ENCODE measurements around the gene SDE2.
"Not testable (repeated sequence)": the region's sequence is repeated elsewhere in the genome, so short reads cannot be mapped to it uniquely, and the experiment has no call there.

Gene SDE2

DNA sequence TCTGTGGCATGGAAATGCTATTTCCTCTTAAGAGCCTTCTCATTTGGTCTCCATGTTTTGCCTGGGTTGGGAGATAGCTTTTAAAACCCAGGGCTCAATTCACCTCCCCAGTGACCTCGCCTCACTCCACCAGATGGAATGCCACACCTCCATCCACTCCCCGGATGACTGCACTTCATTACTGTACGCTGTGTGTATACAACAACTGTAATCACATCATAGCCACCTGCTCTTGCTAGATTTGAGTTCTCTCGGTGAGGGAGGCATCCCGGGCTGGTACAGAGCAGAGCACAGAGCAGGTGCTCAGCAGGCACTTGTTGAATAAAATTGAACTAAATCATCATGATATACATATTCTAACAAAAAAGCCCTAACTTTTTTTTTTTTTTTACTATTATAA is 26.0 kb downstream of the SDE2 start:
- DNase-seq, result no peak

DNA sequence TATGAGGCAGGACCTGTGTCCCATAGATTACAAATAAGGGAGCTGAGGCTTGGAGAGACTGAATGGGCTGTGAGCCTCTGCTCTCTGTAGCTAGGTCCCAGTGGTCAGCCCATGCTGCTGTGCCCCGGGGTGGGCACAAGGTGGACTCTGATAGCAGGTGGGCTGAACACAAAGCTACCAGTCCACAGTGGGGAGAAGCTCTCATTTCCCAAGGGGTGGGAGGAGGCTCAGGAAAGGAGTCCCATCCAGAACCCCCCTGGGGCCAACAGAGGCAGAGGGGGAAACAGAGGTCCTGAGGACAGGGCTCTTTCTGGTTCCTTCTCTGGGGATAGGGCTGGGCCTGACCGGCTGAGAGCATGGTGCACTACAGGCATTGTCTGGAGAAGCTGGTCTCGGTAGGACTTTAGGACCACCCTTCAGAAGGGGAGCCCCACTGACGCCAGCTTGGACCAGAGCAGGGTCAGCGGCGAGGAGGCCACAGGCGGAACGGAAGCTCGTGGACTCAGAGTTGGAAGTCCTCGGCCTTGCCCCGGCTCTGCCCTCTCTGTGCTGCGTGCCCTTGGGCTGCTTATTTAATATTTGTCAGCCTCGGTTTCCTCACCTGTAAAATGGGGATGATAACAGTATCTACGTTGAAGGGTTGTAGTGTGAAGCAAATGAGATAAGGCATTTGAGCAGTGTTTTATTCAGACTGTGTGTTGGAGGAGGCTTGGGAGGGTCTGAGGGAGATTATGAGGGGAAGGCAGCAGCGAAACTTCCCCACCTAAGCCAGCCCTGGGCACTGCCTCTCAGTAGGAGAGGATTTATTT is 26.6 kb downstream of the SDE2 start:
- no peak for DNase-seq

DNA sequence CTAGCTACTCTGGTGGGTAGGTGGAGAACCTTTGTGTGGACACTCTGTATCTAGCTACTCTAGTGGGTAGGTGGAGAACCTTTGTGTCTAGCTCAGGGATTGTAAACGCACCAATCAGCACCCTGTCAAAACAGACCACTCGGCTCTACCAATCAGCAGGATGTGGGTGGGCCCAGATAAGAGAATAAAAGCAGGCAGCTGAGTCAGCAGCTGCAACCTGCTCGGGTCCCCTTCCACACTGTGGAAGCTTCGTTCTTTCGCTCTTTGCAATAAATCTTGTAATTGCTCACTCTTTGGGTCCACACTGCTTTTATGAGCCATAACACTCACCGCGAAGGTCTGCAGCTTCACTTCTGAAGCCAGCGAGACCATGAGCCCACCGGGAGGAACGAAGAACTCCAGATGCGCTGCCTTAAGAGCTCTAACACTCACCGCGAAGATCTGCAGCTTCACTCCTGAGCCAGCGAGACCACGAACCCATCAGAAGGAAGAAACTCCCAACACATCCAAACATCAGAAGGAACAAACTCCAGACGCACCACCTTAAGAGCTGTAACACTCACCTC is 28.5 kb downstream of the SDE2 start:
- not testable (repeated sequence) for DNase-seq

DNA sequence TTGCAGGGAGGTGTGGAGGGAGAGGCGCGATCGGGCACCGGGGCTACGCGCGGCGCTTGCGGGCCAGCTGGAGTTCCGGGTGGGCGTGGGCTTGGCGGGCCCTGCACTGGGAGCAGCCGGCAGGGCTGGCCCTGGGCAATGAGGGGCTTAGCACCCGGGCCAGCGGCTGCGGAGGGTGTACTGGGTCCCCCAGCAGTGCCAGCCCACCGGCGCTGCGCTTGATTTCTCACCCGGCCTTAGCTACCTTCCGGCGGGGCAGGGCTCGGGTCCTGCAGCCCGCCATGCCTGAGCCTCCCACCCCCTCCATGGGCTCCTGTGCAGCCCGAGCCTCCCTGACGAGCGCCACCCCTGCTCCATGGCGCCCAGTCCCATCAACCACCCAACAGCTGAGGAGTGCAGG is 29.4 kb downstream of the SDE2 start:
- DNase-seq, result not testable (repeated sequence)

DNA sequence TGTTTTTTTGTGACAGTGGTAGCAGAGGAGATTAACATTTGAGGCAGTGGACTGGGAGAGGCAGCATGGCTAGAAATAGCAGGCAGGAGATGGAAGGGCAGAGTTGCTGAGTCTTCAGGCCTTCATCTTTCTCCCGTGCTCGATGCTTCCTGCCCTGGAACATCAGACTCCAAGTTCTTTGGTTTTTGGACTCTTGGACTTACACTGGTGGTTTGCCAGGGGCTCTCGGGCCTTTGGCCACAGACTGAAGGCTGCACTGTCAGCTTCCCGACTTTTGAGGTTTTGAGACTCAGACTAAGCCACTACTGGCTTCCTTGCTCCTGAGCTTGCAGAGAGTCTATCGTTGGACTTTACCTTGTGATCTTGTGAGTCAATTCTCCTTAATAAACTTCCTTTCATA is 33.9 kb downstream of the SDE2 start:
- no peak for DNase-seq

DNA sequence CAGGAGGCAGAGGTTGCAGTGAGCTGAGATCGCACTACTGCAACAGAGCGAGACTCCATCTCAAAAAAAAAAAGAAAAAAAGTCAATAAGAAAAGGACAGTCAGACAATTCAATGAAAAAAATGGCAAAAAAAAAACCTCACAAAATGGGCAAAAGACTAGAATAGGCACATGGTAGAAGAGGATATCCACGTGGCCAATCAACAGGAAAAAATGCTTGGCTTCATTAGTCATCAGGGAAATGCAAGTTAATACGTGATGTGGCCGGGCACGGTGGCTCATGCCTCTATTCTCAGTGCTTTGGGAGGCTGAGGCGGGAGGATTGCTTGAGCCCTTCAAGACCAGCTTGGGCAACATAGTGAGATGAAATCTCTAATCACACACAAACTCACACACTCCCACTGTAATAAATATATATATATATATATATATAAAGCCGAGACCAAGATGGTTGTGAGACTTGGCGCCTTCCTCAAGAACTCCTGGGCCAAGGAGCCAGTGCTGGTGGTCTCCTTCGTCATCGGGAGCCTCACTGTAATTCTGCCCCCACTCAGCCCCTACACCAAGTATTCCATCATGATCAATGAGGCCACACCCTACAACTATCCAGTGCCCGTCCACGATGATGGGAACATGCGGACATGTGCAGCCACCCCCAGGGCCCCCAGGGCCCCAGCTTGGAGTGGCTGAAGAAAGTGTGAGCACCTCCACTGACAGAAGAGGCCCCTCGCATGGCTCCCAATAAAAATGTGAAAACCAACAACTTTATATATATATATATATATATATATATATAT is 35.2 kb downstream of the SDE2 start:
- no peak for DNase-seq

DNA sequence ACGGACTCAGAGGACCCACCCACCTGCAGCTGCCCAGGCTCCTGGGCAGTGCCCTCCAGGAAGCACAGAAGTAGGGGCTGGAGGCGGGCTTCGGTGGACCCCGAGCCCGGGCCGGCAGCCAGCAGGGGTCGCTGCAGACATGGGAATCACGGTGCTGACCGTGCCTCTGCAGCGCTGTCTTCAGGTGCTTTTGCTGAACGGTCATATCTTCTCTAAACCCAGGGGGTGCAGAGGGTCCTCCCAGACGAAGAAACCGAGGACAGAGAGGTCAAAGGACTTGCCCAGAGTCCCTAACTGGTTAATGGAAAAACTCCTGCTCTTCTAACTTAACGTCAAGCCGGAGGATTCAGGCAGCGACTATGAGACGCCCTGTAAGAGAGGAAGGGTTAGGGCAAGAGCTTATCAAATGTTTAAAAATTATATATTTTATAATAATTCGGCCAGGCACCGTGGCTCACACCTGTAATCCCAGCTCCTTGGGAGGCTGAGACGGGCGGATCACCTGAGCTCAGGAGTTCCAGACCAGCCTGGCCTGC is 36.6 kb downstream of the SDE2 start:
- DNase-seq, result peak; percentile 62

DNA sequence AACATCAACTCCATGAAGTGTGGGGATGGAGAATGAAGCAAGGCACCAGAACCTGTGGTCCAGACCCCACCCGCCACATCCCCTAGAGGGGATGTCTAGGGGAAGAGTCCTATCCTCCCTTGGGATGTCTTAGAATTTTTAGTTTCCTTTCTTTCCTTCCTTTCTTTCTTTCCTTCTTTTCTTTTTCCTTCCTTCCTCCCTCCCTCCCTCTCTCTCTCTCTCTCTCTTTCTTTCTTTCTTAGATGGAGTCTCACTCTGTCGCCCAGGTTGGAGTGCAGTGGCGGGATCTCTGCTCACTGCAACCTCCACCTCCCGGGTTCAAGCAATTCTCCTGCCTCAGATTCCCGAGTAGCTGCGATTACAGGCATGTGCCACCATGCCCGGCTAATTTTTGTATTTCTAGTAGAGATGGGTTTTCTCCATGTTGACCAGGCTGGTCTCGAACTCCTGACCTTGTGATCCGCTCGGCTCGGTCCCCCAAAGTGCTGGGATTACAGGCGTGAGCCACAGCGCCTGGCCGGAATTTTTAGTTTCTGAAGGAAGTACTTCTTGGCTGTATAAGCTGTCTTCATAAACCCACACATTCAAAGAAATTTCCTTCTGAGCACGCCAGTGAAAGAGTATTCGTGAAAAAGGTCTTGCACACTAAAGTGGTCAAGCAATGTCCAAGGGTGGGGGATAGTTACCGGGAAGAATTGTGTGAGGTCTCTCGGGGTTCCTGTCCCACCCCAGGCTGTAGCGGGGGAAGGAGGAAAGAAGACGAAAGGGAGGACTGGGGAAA is 37.3 kb downstream of the SDE2 start:
- DNase-seq, result no peak

DNA sequence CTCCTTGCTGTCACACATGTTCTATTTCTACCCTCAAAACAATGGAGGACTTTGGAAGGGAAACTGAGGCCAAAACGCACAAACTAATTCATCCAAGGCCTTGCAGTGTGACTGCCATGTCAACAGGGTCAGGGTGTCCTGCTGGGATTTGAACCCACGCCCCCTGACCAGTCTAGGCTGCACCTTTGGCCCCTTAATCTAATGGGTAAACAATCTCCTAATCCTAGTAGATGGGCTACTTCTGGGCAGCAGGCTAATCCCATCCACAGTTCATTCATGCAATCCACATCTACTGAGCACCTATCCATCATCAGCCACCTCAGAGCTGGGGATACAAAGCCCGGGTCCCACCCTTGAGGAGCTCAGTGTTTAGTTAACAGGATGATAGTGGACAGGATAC is 41.1 kb downstream of the SDE2 start:
- no peak for DNase-seq

DNA sequence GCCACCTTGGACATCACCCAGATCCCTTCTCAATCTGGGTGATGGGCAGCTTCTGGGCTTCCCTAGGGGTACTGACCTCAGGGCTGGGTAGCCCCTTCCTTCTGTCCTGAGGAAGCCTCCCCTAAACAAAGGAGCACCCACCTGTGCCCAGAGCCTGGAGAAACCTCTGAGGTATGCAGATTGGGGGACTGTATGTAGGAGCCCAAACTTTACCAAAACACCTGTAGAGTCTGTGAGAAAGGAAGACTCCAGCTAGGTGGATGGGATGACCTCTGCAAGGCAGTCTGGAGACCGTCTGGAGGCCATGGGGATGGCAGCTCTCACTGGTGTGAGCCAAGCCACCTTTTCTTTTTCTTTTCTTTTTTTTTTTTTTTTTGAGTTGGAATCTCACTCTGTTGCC is 44.4 kb downstream of the SDE2 start:
- no peak for DNase-seq

DNA sequence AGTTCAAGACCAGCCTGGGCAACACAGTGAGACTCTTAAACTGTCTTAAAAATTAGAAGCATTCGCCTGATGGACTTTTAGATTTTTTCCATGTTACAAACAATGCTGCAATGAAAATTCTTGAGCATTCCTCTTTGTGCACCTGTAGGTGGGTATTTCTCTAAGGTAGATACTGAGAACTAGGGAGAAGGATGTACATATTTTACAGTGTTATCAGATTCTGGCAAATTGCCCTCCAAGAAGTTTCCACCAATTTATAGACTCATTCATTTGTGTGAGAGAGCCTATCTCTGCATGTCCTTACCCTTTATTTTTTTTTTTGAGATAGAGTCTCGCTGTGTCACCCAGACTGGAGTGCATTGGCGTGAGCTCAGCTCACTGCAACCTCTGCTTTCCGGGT is 45.8 kb downstream of the SDE2 start:
- DNase-seq, result no peak

DNA sequence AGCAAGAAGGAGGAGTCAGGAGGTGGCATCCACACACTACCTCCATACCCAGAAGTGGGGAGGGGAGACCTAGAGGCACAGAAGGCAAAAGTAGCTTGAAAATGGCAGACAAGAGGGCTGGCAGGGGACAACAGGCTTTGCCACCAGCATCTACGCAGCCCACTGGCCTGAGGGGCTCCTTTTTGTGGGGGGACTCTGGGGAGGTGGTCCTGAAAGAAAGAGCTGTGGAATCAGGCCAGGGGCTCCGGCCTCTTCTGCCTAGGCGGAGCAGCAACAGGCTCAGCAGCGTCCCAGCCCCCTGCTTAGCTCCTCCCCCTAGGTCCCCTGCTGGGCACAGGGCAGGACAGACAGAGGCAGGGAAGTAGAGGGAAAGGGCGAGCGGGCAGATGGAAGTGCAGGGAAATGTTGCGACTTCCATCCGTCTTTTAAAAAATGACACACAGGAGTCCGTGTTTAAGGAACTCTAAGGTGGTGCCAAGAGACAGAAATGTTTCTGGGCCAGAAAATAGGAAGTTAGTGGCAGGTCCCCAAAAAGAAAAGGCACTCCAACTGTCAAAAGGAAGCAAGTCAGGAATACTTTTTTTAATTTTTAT is 48.1 kb downstream of the SDE2 start:
- no peak for DNase-seq

DNA sequence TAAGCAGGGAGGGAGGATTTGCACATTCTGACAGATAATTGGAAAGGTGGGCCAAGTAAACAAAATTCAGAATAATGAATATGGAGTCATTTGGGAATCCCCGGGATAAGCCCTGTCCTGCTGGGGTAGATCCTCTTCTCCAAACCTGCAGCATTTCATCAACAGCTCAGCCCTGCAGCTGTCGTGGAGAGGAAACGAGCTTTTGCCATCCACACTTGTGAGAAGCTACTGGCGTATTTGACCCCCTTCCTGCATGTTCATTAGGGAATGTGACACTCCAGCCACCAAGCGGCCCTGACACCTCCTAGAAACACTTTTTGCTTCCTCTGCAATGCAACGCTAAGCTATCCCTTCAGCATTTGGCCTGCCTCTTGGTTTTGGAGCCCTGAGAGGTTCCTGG is 50.1 kb downstream of the SDE2 start:
- DNase-seq, result no peak

DNA sequence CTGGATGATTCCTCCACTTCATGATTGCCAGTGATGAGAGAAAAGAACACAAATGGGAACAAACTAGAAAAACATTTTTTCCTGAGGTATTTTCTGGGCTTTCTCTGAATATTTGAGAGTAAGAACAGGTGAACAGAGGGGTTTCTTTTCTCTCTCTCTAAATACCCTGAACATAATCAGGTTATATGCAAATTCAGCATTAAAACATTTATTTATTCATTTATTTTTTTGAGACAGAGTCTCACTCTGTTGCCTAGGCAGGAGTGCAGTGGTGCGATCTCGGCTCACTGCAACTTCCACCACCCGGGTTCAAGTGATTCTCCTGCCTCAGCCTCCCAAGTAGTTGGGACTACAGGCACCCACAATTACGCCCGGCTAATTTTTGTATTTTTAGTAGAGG is 52.3 kb downstream of the SDE2 start:
- DNase-seq, result no peak

DNA sequence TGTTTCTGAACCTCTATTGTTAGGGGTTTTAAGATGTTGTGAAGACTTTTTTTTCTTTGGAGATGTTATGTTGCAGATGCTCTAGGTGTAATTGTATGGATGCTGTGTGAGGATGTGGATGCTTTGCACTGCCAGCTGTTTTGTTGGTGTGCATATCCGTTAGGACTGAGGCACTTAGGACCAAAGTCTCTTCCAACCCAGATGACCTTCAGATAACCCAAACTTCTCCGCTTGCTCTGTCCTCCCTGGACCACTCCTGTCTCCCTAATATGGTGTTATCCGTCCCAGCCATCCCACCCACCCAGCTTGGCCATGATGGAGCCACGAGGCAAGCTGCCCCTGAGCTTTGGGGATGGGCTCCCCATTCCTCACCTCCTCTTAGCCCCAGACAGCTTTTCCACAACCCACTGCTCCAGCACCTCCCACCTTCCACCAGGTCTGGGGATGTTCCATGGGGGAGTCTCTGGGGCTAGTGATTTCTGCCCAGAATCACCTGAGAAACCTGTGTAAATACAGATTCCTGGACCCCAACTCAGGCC is 53.0 kb downstream of the SDE2 start:
- no peak for DNase-seq

DNA sequence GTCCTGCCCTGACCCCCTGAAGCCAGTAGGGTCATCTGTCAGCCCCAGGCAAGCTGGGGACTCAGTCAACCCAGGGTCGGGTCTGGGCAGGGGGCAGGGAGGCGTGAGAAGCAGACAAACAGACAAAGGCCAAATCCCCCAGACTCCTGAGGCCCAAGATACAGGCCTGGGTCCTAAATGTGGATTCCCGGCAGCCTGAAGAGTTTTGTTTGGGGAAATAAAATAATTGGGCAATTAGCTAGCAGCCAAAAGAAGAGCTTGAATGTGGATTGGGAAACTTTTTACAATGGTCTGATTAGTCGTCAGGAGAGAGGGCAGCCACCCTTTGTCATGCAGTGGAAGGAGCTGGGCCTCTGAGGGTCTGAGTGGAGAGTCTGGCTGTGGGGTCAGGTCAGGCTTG is 53.6 kb downstream of the SDE2 start:
- no peak for DNase-seq

DNA sequence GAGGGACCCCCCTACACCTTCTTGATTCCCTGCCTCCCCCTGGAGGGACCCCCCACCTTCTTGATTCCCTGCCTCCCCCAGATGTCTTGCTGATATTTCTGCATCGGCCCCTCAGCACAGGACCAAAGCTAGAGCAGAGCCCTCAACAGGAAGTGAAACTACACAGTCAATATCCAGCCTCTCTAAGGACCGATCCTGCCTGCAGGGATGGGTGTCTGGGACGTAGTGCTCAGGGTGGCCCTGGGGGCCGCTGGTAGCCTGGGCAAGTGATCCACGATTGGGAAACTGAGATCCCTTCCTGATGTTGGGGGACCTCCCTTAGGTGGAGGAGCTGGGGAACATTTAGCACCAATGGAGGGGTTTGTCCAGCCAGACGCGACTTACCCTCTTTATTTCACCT is 54.2 kb downstream of the SDE2 start:
- no peak for DNase-seq

DNA sequence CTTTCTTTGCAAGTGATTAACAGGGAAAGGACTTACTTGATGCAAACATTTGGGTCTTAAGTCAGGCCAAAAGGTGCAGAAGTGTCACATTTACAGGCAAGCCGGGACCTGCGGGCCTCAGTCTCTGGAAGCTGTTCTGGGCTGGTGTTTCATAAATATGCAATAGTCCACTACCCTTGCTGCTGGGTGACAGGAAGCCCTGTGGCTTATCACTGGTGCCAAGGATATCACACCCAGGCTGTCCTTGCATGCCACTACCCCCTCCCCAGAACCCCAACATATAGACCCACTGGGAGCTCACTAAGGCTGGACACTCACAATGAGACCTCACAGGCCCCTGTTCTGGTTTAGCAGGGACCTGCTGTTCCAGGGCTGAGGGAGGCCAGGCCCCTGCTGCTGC is 54.8 kb downstream of the SDE2 start:
- no peak for DNase-seq

DNA sequence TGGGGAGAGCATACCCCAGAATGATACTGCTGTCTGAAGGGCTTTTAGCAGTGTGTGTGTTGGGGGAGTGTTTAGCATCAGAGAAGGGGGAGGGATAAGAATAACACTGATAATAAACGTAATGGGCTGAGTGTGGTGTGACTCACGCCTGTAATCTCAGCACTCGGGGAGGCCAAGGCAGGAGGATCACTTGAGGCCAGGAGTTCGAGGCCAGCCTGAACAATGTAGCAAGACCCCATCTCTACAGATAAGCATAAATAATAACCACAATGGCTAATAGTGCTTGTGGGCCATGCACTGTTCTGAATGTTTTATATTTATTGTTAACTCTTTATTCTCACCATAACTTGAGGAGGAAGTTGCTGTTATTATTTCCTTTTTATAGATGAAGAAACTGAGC is 55.6 kb downstream of the SDE2 start:
- no peak for DNase-seq

DNA sequence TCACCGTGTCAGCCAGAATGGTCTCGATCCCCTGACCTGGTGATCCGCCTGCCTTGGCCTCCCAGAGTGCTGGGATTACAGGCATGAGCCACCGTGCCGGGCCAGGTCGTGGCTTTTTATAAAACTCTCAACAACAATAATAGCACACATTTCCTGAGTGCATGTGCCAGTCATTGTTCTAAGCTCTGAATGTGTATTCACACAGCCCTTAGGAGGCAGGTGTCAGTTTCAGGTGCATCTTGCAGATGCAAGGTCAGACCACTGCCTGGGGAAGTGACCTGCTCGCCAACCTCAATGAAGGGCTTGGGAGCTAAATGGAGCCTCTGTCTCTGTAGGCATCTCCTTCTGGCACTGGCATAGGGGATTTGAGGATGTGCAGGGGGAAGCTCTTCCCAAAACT is 56.6 kb downstream of the SDE2 start:
- DNase-seq, result no peak

DNA sequence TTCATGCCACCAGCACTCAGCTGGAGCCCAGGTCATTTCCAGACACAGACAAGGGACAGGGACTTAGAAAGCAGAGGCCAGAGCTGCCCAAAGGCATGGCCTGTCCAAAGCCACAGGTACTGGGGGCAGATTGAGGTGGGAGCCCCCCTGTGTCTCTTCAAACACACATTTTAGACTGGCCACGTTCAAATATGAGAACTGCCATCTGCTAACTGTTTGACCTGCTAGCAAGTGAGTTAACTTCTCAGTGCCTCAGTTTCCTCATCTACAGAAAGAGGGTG is 57.3 kb downstream of the SDE2 start:
- no peak for DNase-seq

DNA sequence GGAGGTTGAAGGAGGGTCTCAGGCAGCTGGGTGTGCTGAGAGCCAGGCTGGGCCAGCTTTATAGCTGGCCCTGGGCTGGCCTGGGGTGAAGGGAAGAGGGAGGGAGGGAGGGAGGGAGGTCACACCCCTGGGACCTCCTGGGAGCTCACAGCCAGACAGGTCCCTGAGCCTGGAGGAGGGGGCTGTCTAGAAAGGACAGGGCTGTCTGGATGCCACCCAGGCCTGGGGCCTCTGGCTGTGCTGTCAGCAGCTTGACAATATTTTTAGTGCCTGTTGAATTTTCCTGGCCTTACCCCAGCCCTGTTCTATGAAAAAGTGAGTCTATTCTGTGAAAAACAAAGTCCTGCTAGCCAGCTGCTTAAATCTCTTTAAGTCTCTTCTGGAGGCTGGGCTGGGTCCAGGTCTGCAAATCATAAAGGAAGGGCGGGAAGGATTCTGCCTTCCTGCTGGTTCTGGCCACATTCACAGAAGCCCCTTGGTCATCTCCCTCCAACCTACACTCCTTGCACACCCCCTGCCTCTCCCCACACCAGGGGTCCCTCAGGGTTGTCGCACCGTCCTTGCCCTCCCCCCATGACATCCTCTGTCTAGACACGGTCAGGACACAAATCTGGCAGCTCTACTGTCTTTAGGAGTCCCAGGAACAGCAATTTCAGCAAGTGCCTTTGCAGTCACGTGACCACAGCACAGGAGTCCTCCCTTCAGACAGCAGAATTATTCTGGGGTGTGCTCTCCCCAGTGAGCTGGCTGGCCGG is 57.8 kb downstream of the SDE2 start, which contains the start of gene LEFTY2:
LEFTY2 (minus strand) TSS at position 34 of the 755 bp plus-strand sequence. CDS start 80 bp downstream, outside the sequence.
- no peak for DNase-seq

Data from stimulated activated CD4-positive, alpha-beta T cell treated with anti-CD3 and anti-CD28 coated beads, Interleukin-12 subunit alpha, Interleukin-12 subunit beta, amount 100 ng/mL, for 4 hours (primary cell).